ENCODE results near the gene TAF11L6.

DNA sequence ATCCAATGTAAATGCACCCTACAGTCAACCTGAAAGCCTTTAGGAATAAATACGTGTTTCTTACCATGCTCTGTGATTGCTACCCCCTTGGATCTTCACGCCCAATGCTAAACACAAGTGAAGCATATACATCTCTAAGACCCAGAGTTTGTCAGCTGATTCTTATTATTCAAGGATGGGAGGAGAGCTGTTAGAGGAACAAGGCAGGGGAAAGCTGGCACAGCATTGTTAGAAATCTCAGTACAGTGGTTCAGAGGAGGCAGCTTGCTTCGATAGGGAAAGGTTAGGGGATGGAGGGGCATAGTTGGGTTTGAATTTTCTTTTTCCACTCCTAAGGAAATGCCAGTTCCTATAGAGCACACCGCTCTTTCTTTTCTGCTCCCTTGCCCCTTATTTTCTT lies 47.1 kb upstream of the TAF11L6 start:
- TF ChIP-seq, protein P1, sequence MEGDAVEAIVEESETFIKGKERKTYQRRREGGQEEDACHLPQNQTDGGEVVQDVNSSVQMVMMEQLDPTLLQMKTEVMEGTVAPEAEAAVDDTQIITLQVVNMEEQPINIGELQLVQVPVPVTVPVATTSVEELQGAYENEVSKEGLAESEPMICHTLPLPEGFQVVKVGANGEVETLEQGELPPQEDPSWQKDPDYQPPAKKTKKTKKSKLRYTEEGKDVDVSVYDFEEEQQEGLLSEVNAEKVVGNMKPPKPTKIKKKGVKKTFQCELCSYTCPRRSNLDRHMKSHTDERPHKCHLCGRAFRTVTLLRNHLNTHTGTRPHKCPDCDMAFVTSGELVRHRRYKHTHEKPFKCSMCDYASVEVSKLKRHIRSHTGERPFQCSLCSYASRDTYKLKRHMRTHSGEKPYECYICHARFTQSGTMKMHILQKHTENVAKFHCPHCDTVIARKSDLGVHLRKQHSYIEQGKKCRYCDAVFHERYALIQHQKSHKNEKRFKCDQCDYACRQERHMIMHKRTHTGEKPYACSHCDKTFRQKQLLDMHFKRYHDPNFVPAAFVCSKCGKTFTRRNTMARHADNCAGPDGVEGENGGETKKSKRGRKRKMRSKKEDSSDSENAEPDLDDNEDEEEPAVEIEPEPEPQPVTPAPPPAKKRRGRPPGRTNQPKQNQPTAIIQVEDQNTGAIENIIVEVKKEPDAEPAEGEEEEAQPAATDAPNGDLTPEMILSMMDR (conservative IDR thresholded peaks at IDR 0.05; ENCODE audit: low read length): no peak
- TF ChIP-seq EZH2phosphoT487 (IDR thresholded peaks at IDR 0.05; ENCODE audit: borderline replicate concordance): no peak
